Natural killer cell (primary cell): ENCODE measurements around the gene CDC14A. TPM values are rescaled to one million over a fixed set of nuclear protein-coding genes. Genes with fewer than 3 reads are reported as not detected.
A peak's percentile ranks its signal among the peaks of the same experiment; 100 is the strongest.

Experiments used
- ATAC-seq, 3 donors: fragments of 150-1000 bp in 2 of 3; fragments of 200-7000 bp in 1 of 3; cut with Tn5 transposase; 1 replicate in 1 of 3; 2 replicates in 2 of 3; pipeline ENCODE4 v1.10.0; 2021; ENCODE audit warnings: mild to moderate bottlenecking in 2 of 3, moderate library complexity in 2 of 3
- DNase-seq, 2 donors: peaks; one replicate each; pipeline versions ENCODE4 v3.0.0 to v3.0.0-alpha.2; 2013 to 2021; ENCODE audit warnings: mixed read lengths in 1 of 2
- H3K27ac ChIP-seq: one replicate; pipeline ENCODE4 v1.5.1; 2013; ENCODE audit warnings: mild to moderate bottlenecking, low read length
- H3K27me3 ChIP-seq: one replicate; pipeline ENCODE4 v1.6.1; 2013; ENCODE audit warnings: low read length; ENCODE audit not compliant: control insufficient read depth, insufficient read depth
- H3K36me3 ChIP-seq: one replicate; pipeline ENCODE4 v1.6.1; 2013; ENCODE audit warnings: low read length; ENCODE audit not compliant: control insufficient read depth, insufficient read depth
- H3K4me1 ChIP-seq: one replicate; pipeline ENCODE4 v1.6.1; 2013; ENCODE audit warnings: low read length; ENCODE audit not compliant: control insufficient read depth, insufficient read depth
- H3K4me3 ChIP-seq: one replicate; pipeline ENCODE4 v1.5.1; 2013; ENCODE audit warnings: low read length
- H3K9me3 ChIP-seq: one replicate; pipeline ENCODE4 v1.6.1; 2013; ENCODE audit warnings: low read length; ENCODE audit not compliant: control insufficient read depth, insufficient read depth
- H3K27ac Mint-ChIP-seq, 2 donors: one replicate each; pipeline ENCODE4 v1.8.0; 2022; ENCODE audit warnings: mild to moderate bottlenecking in 2 of 2, mixed read lengths in 2 of 2, moderate library complexity in 1 of 2
- H3K27me3 Mint-ChIP-seq, 2 donors: one replicate each; pipeline ENCODE4 v1.8.0; 2022; ENCODE audit warnings: low read depth in 2 of 2, mixed read lengths in 2 of 2
- H3K36me3 Mint-ChIP-seq: one replicate; pipeline ENCODE4 v1.8.0; 2022; ENCODE audit warnings: mixed read lengths
- H3K4me1 Mint-ChIP-seq, 2 donors: one replicate each; pipeline ENCODE4 v1.8.0; 2022; ENCODE audit warnings: mixed read lengths in 2 of 2
- H3K4me3 Mint-ChIP-seq: one replicate; pipeline ENCODE4 v1.8.0; 2022; ENCODE audit warnings: mild to moderate bottlenecking, moderate library complexity, mixed read lengths
- H3K9me3 Mint-ChIP-seq, 2 donors: one replicate each; pipeline ENCODE4 v1.8.0; 2022; ENCODE audit warnings: mixed read lengths in 2 of 2
- WGBS: methylation state at CpG from one replicate; pipeline ENCODE4 v1.1.7; 2013; ENCODE audit warnings: missing lambda C conversion rate; ENCODE audit not compliant: insufficient coverage; 5-methylcytosine and 5-hydroxymethylcytosine counted together
- intact Hi-C: fragments of 100-400 bp; cut with micrococcal nuclease; formaldehyde crosslinking; loops from one replicate; pipeline ENCODE4 v1.14.2; 2022
- total RNA-seq, 4 donors: library from RNA; stranded (reverse); fragments of 120-200 nt in 1 of 4; gene quantifications; one replicate each; pipeline versions ENCODE4 v1.2.3 to v1.2.4, GENCODE V29; 2013 to 2022
- TF ChIP-seq, protein P1 (sequence below): fragments of 200-600 bp; IDR thresholded peaks from one replicate; pipeline ENCODE4 v1.8.0; 2022; ENCODE audit warnings: antibody characterized with exemption

CDC14A gene
- total RNA-seq, 3 donors from 2014 or later (not counting 1 experiment from before 2014, with no cell fraction given), result 59.6 to 63.8 (median 60.1) TPM

- Mint-ChIP-seq H3K4me1 (peaks cover 72 to 75% of the 10 kb centered on the region in 2 donors), H3K27ac (peak overlapping the region in 1 of 2 donors; percentile 57), H3K4me3 (no peak overlapping the region), H3K36me3 (no peaks in the 10 kb centered on the region), H3K27me3 (no peaks in the 10 kb centered on the region), H3K9me3 (peaks cover 0 to 2% of the 10 kb centered on the region in 2 donors)
- no peaks in the 10 kb centered on the region for H3K9me3 ChIP-seq
- 97% methylated on average over 4 of the region's 4 CpGs for WGBS
- no peaks in the 10 kb centered on the region for H3K36me3 ChIP-seq
- H3K4me3 ChIP-seq, result no peak overlapping the region
- H3K27me3 ChIP-seq, result no peaks in the 10 kb centered on the region
- intact Hi-C loops, result no loop called here
- no peak for DNase-seq
- H3K4me1 ChIP-seq, result peaks cover 14% of the 10 kb centered on the region
- H3K27ac ChIP-seq, result no peak overlapping the region
- TF ChIP-seq, protein P1, sequence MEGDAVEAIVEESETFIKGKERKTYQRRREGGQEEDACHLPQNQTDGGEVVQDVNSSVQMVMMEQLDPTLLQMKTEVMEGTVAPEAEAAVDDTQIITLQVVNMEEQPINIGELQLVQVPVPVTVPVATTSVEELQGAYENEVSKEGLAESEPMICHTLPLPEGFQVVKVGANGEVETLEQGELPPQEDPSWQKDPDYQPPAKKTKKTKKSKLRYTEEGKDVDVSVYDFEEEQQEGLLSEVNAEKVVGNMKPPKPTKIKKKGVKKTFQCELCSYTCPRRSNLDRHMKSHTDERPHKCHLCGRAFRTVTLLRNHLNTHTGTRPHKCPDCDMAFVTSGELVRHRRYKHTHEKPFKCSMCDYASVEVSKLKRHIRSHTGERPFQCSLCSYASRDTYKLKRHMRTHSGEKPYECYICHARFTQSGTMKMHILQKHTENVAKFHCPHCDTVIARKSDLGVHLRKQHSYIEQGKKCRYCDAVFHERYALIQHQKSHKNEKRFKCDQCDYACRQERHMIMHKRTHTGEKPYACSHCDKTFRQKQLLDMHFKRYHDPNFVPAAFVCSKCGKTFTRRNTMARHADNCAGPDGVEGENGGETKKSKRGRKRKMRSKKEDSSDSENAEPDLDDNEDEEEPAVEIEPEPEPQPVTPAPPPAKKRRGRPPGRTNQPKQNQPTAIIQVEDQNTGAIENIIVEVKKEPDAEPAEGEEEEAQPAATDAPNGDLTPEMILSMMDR, result no peak
- no peak for ATAC-seq
These were observed 58.7 kb downstream of the CDC14A start for GRCh38 chr1:100411019-100411418.

DNA sequence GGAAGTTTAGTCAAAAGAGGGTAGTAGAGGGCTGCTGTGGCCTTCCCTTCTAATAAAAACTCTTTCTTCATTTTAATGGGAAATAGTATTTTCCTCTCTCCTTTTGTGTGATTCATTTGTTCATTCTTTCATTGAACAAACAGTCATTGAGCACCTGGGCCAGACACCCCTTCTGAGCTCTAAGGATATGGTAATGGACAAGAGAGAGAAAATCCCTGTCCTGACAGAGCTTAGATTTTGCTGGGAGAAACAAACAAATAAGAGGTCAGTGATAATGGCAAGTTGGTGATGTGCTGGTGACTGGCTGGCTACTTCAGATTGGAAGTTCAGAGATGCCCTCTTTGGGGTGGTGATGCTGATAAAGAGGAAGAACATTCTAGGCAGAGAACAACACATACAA is 59.3 kb downstream of the CDC14A start:
- TF ChIP-seq, protein P1, result no peak
- H3K27ac ChIP-seq, result no peak overlapping the region
- Mint-ChIP-seq H3K4me1 (peaks cover 73 to 75% of the 10 kb centered on the region in 2 donors), H3K9me3 (peaks cover 0 to 2% of the 10 kb centered on the region in 2 donors), H3K4me3 (no peak overlapping the region), H3K36me3 (no peaks in the 10 kb centered on the region), H3K27me3 (no peaks in the 10 kb centered on the region), H3K27ac (peak overlapping the region; percentile 29 to 57)
- DNase-seq, result no peak
- H3K9me3 ChIP-seq, result no peaks in the 10 kb centered on the region
- H3K4me1 ChIP-seq, result peaks cover 11% of the 10 kb centered on the region
- no peaks in the 10 kb centered on the region for H3K27me3 ChIP-seq
- no peak overlapping the region for H3K4me3 ChIP-seq
- ATAC-seq, result no peak
- H3K36me3 ChIP-seq, result no peaks in the 10 kb centered on the region
- intact Hi-C loops, result no loop called here

DNA sequence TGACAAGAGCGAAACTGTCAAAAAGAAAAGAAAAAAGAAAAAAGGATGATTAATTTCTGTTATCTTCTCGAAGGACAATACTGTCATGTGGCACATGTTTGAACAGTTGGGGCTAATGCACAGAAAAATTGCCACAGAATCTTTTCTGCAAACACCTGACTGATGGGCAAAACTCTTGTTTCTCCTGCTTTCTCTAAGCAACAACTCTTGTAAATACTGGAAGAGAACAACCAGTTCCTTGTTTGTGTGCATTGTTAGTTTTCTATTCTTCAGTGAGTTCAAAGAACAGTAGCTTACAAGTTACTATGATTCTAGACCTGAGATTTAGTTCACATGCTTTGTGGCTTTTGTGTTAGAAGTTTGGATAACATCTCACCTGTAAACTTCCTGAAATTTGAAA is 60.7 kb downstream of the CDC14A start:
- Histone ChIP-seq H3K4me1 (peaks cover 9% of the 10 kb centered on the region), H3K9me3 (no peaks in the 10 kb centered on the region), H3K4me3 (no peak overlapping the region), H3K27ac (no peak overlapping the region), H3K36me3 (peaks cover 2% of the 10 kb centered on the region), H3K27me3 (no peaks in the 10 kb centered on the region)
- no peaks in the 10 kb centered on the region for H3K36me3 Mint-ChIP-seq
- no peak overlapping the region for H3K4me3 Mint-ChIP-seq
- peaks cover 0 to 2% of the 10 kb centered on the region in 2 donors for H3K9me3 Mint-ChIP-seq
- WGBS, result 79% methylated on average over 2 of the region's 2 CpGs
- TF ChIP-seq, protein P1, result no peak
- ATAC-seq (no peak), DNase-seq (peak in 1 of 2 donors; percentile 23)
- H3K27ac Mint-ChIP-seq, result peak overlapping the region; percentile 17 to 48
- peaks cover 65 to 67% of the 10 kb centered on the region in 2 donors for H3K4me1 Mint-ChIP-seq
- H3K27me3 Mint-ChIP-seq, result no peaks in the 10 kb centered on the region
- intact Hi-C loops, result no loop called here
